ENCODE results near the gene ERC1.

GRCh38 chr12:1201886-1202285 is 210.9 kb downstream of the ERC1 start:
- TF ChIP-seq CTCF (IDR thresholded peaks at IDR 0.05) (no peak), REST (IDR thresholded peaks at IDR 0.05; ENCODE audit: insufficient read depth in 1 of 2, low read depth in 2 of 2, low read length in 1 of 2) (no peak)
